ENCODE measurements around the gene OGT. TPM values are rescaled to one million over a fixed set of nuclear protein-coding genes. Genes with fewer than 3 reads are reported as not detected.
A peak's percentile ranks its signal among the peaks of the same experiment; 100 is the strongest.

The OGT gene
- total RNA-seq, 1 donor from 2014 or later, result 272 TPM

DNA sequence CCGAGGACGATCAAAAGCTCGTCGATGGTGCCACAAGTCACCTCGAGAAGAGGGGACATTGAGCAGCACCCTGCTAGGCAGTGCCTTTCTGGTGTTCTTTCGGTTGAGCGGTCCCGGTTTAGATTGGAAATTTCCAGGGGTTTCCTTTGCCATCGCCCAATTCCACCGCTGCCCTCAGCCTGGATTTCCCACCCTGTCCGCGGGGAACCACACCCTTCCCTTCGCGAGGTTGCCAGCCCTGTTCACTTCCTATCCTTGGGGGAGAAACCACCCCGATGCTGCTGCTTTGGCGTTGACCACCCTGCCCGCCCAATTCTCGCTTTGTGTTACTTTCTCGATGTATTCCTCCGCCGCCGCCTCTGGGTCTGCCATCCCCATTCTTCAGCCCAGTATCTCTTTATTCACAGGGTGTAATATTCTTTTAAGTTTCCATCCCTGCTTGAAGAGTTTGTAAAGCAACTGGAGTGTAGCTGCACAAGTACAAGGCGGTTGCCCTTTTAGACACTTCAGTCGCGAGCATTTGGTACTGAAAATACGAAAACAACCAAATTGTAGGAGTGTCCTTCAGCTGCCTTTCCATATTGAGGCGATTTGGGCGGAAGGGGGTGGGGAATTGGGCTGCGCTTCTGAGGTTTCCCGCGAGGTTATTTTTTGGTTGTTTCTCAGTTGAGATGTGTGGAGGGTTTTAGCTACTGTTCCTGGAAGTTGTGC, 1.1 kb downstream of the OGT start:
- H3K27ac Mint-ChIP-seq, result peak overlapping the region; percentile 93

DNA sequence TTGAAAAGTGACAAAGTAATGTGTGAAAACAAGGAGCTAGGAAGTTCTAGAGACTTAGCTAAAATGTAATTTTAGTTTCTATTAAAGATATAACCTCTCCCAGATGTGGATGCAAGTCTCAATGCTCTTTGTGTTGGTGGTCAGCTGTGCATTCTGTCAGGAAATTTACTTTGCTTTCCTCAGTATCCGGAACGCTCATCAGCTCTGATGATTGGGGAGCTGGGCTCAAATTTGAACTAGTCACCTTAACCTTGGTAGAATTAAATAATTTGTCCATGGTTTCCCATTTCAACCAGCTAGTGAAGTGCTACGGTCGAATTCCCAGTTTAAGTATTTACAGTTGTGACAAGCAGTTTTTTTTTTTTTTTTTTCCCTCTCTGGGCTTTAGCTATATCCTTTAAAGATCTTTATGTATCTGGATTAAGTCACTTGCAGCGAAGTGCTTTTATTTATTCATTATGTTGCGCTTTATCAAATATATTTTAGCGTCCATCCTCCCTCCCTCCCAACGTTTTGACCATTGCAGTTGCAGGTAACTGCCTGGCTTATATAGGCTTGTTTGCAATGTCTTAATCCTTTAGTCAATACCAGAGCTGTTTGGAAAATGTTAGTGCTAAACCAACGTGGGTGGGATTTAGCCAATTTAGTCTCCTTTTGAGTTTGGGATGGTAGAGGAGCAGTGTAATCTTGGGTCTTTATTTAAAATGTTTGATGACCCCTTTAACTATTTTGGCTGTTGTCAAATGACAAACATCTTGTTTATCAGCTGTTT, 2.1 kb downstream of the OGT start:
- intact Hi-C loops (cut with micrococcal nuclease), result loop anchor here (5.0 to 10.0 kb wide), 4 partner anchors 68 to 470 kb away; partner anchors contain the start of genes IL2RG, SNX12 and ZMYM3
- Mint-ChIP-seq H3K4me1 (peaks cover 41% of the 10 kb centered on the region), H3K27me3 (no peaks in the 10 kb centered on the region), H3K36me3 (ENCODE audit: low read depth) (peaks cover 47% of the 10 kb centered on the region), H3K27ac (peak overlapping the region; percentile 93), H3K4me3 (peak overlapping the region; percentile 96), H3K9me3 (no peaks in the 10 kb centered on the region)
- ChIA-PET CTCF (no interaction called here), POLR2A (interaction anchor here (0.8 to 5.4 kb wide), 5 partner anchors 8 to 251 kb away, joined by 3 to 79 read pairs (median 13); partner anchors contain the start of genes NONO and TAF1)
- no peak for ATAC-seq (ENCODE audit: low read depth)
- TF ChIP-seq, protein P1, sequence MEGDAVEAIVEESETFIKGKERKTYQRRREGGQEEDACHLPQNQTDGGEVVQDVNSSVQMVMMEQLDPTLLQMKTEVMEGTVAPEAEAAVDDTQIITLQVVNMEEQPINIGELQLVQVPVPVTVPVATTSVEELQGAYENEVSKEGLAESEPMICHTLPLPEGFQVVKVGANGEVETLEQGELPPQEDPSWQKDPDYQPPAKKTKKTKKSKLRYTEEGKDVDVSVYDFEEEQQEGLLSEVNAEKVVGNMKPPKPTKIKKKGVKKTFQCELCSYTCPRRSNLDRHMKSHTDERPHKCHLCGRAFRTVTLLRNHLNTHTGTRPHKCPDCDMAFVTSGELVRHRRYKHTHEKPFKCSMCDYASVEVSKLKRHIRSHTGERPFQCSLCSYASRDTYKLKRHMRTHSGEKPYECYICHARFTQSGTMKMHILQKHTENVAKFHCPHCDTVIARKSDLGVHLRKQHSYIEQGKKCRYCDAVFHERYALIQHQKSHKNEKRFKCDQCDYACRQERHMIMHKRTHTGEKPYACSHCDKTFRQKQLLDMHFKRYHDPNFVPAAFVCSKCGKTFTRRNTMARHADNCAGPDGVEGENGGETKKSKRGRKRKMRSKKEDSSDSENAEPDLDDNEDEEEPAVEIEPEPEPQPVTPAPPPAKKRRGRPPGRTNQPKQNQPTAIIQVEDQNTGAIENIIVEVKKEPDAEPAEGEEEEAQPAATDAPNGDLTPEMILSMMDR (IDR thresholded peaks at IDR 0.05), result no peak
- DNase-seq, result no peak

More for the DNA sequence above, 1.1 kb downstream of the OGT start:
- POLR2A ChIA-PET, result interaction anchor here (0.6 to 5.4 kb wide), 10 partner anchors 9 to 383 kb away, joined by 3 to 79 read pairs (median 6); partner anchors contain the start of genes NONO and TAF1
- H3K36me3 Mint-ChIP-seq (ENCODE audit: low read depth), result peaks cover 41% of the 10 kb centered on the region
- ATAC-seq (ENCODE audit: low read depth), result peak; percentile 8
- H3K9me3 Mint-ChIP-seq, result no peaks in the 10 kb centered on the region
- H3K27me3 Mint-ChIP-seq, result no peaks in the 10 kb centered on the region
- TF ChIP-seq, protein P1 (IDR thresholded peaks at IDR 0.05), result no peak
- intact Hi-C loops (cut with micrococcal nuclease), result loop anchor here (5.0 to 10.0 kb wide), 4 partner anchors 67 to 469 kb away; partner anchors contain the start of genes IL2RG, SNX12 and ZMYM3
- peaks cover 32% of the 10 kb centered on the region for H3K4me1 Mint-ChIP-seq
- peak; percentile 27 for DNase-seq
- peak overlapping the region; percentile 96 for H3K4me3 Mint-ChIP-seq
- CTCF ChIA-PET, result interaction anchor here (1.0 kb wide), 1 partner anchor 8 kb away, joined by 4 read pairs; no protein-coding TSS in a partner anchor

DNA sequence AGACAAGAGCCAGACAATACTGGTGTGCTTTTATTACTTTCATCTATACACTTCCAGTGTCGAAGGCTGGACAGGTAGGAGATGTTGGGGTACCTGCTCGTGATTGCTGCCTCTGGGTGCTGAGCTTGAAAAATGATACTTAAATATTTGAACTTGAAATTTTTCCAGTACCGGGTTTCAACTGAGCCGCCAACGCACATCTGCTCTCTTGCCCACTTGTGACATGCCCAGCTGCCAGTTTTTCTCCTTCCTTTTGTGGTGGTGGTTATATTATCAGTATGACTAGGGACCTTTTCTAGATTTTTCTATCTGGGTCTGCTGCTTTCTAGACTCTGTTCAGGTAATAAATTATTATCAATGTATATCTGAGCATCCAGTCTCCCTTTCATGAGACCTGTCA, 3.4 kb downstream of the OGT start:
- H3K27me3 Mint-ChIP-seq, result no peaks in the 10 kb centered on the region
- intact Hi-C loops (cut with micrococcal nuclease), result loop anchor here (10.0 kb wide), 2 partner anchors 281 to 471 kb away; partner anchors contain the start of genes SNX12 and ZMYM3
- H3K4me3 Mint-ChIP-seq, result peak overlapping the region; percentile 78
- H3K36me3 Mint-ChIP-seq (ENCODE audit: low read depth), result peaks cover 52% of the 10 kb centered on the region
- H3K9me3 Mint-ChIP-seq, result no peaks in the 10 kb centered on the region
- peak overlapping the region; percentile 71 for H3K27ac Mint-ChIP-seq
- no peak for ATAC-seq (ENCODE audit: low read depth)
- TF ChIP-seq, protein P1 (IDR thresholded peaks at IDR 0.05), result no peak
- ChIA-PET POLR2A (no interaction called here), CTCF (no interaction called here)
- H3K4me1 Mint-ChIP-seq, result peaks cover 51% of the 10 kb centered on the region
- no peak for DNase-seq

DNA sequence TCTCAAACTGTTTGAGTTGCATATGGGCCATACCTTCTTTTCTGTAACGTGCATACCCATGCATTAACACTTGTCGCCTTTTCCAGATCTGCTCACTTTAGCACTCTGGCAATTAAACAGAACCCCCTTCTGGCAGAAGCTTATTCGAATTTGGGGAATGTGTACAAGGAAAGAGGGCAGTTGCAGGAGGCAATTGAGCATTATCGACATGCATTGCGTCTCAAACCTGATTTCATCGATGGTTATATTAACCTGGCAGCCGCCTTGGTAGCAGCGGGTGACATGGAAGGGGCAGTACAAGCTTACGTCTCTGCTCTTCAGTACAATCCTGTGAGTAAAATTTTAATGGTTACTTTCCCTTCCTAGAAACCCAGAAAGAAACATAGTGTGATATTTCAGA, 4.8 kb downstream of the OGT start:
- no peak overlapping the region for H3K27ac Mint-ChIP-seq
- intact Hi-C loops (cut with micrococcal nuclease), result loop anchor here (10.0 kb wide), 2 partner anchors 283 to 473 kb away; partner anchors contain the start of genes SNX12 and ZMYM3
- ChIA-PET POLR2A (no interaction called here), CTCF (no interaction called here)
- no peaks in the 10 kb centered on the region for H3K9me3 Mint-ChIP-seq
- TF ChIP-seq, protein P1 (IDR thresholded peaks at IDR 0.05), result no peak
- peaks cover 56% of the 10 kb centered on the region for H3K4me1 Mint-ChIP-seq
- no peaks in the 10 kb centered on the region for H3K27me3 Mint-ChIP-seq
- no peak for ATAC-seq (ENCODE audit: low read depth)
- H3K36me3 Mint-ChIP-seq (ENCODE audit: low read depth), result peaks cover 58% of the 10 kb centered on the region
- DNase-seq, result no peak
- H3K4me3 Mint-ChIP-seq, result no peak overlapping the region

Data from activated B cell treated with CpG ODN at 0.5 μM for 24 hours (primary cell).